ENCODE measurements around the gene EXOC7. TPM values are rescaled to one million over a fixed set of nuclear protein-coding genes. Genes with fewer than 3 reads are reported as not detected.
A peak's percentile ranks its signal among the peaks of the same experiment; 100 is the strongest.

EXOC7 gene
- total and polyA plus RNA-seq, 2 of the 8 experiments (the other 6 are each of a cell fraction or from before 2014, with no cell fraction given) = 77.1 to 92.6 TPM

DNA sequence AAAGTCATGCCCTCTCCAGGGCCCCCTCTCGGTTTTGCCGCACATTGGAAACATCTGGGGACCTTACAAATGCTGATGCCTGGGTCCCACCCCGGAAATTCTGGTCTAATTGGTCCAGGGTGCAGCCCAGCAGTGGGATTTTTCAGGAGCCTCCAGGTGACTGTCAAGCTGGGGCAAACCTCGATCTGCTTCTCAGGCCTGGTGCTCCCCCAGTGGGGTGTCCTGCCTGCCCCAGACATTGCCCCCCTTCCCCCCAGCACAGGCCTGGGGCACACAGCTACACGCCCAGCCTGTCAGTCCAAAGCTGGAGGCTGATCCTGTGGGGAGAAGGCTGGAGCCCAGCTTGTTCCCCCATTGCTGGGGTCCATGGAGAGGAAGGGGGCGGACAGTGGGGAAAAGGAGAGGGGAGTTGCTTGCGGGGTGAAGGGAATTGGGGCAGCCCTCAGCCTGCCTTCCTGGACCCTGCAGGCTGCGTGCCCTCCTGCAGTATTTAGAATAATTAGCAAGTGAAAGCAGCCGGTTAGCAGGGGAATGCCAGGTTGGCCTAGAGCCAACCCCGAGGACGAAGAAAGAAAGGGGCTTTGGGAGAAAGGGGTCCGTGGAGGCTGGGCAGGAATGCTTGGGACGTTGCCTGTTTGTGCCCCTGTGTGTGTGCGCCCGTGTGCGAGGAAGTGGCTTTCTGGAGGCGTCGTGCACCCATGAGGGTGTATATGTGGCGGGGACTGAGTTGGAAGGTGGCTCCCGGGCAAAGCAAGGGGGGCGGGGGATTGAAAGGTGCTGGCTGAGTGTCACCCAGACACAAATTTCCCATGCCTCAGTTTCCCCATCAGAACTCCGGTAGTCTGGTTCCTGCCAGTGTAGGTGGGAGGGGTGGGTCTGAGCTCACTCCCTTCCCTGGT is 31.6 kb upstream of the EXOC7 start (continued):
- TF ChIP-seq E2F6 (IDR thresholded peaks at IDR 0.05) = no peak; the same call in 1 of the 2 replicates
- TF ChIP-seq TAF1 (IDR thresholded peaks at IDR 0.05; ENCODE audit: low read depth, low read length) = peak; percentile 36; the same call in 1 of the 2 replicates
- TF ChIP-seq, protein P1, sequence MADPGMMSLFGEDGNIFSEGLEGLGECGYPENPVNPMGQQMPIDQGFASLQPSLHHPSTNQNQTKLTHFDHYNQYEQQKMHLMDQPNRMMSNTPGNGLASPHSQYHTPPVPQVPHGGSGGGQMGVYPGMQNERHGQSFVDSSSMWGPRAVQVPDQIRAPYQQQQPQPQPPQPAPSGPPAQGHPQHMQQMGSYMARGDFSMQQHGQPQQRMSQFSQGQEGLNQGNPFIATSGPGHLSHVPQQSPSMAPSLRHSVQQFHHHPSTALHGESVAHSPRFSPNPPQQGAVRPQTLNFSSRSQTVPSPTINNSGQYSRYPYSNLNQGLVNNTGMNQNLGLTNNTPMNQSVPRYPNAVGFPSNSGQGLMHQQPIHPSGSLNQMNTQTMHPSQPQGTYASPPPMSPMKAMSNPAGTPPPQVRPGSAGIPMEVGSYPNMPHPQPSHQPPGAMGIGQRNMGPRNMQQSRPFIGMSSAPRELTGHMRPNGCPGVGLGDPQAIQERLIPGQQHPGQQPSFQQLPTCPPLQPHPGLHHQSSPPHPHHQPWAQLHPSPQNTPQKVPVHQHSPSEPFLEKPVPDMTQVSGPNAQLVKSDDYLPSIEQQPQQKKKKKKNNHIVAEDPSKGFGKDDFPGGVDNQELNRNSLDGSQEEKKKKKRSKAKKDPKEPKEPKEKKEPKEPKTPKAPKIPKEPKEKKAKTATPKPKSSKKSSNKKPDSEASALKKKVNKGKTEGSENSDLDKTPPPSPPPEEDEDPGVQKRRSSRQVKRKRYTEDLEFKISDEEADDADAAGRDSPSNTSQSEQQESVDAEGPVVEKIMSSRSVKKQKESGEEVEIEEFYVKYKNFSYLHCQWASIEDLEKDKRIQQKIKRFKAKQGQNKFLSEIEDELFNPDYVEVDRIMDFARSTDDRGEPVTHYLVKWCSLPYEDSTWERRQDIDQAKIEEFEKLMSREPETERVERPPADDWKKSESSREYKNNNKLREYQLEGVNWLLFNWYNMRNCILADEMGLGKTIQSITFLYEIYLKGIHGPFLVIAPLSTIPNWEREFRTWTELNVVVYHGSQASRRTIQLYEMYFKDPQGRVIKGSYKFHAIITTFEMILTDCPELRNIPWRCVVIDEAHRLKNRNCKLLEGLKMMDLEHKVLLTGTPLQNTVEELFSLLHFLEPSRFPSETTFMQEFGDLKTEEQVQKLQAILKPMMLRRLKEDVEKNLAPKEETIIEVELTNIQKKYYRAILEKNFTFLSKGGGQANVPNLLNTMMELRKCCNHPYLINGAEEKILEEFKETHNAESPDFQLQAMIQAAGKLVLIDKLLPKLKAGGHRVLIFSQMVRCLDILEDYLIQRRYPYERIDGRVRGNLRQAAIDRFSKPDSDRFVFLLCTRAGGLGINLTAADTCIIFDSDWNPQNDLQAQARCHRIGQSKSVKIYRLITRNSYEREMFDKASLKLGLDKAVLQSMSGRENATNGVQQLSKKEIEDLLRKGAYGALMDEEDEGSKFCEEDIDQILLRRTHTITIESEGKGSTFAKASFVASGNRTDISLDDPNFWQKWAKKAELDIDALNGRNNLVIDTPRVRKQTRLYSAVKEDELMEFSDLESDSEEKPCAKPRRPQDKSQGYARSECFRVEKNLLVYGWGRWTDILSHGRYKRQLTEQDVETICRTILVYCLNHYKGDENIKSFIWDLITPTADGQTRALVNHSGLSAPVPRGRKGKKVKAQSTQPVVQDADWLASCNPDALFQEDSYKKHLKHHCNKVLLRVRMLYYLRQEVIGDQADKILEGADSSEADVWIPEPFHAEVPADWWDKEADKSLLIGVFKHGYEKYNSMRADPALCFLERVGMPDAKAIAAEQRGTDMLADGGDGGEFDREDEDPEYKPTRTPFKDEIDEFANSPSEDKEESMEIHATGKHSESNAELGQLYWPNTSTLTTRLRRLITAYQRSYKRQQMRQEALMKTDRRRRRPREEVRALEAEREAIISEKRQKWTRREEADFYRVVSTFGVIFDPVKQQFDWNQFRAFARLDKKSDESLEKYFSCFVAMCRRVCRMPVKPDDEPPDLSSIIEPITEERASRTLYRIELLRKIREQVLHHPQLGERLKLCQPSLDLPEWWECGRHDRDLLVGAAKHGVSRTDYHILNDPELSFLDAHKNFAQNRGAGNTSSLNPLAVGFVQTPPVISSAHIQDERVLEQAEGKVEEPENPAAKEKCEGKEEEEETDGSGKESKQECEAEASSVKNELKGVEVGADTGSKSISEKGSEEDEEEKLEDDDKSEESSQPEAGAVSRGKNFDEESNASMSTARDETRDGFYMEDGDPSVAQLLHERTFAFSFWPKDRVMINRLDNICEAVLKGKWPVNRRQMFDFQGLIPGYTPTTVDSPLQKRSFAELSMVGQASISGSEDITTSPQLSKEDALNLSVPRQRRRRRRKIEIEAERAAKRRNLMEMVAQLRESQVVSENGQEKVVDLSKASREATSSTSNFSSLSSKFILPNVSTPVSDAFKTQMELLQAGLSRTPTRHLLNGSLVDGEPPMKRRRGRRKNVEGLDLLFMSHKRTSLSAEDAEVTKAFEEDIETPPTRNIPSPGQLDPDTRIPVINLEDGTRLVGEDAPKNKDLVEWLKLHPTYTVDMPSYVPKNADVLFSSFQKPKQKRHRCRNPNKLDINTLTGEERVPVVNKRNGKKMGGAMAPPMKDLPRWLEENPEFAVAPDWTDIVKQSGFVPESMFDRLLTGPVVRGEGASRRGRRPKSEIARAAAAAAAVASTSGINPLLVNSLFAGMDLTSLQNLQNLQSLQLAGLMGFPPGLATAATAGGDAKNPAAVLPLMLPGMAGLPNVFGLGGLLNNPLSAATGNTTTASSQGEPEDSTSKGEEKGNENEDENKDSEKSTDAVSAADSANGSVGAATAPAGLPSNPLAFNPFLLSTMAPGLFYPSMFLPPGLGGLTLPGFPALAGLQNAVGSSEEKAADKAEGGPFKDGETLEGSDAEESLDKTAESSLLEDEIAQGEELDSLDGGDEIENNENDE (IDR thresholded peaks at IDR 0.05; ENCODE audit: insufficient replicate concordance, low read length) = no peak
- TF ChIP-seq KDM5A (IDR thresholded peaks at IDR 0.05; ENCODE audit: low read length) = no peak
- no peak for TF ChIP-seq FOSL1 (IDR thresholded peaks at IDR 0.05; ENCODE audit: insufficient read depth, low read depth, low read length)
- no peak for TF ChIP-seq SIX5 (IDR thresholded peaks at IDR 0.05; ENCODE audit: low read depth, low read length)
- TF ChIP-seq CBX5 (IDR thresholded peaks at IDR 0.05; ENCODE audit: low read depth, low read length) = no peak
- no peak for TF ChIP-seq CBX8 (IDR thresholded peaks at IDR 0.05; ENCODE audit: borderline replicate concordance, low read depth, low read length)

All from H1 (cell line).